Subcutaneous adipose tissue (tissue), 4 donors: ENCODE measurements around the gene R3HDM2. TPM values are rescaled to one million over a fixed set of nuclear protein-coding genes. Genes with fewer than 3 reads are reported as not detected.

Experiments
- CTCF ChIP-seq: fragments of 450-650 bp; IDR thresholded peaks from one replicate; pipeline ENCODE4 v1.5.1; 2016; ENCODE audit warnings: low read depth, mild to moderate bottlenecking, control low read depth, antibody characterized with exemption, moderate library complexity
- total RNA-seq, 4 donors: library from RNA; depleted of rRNA; stranded (reverse); fragments of >200 nt; gene quantifications; one replicate each; pipeline ENCODE4 v1.1.0, GENCODE V29; 2016

Gene R3HDM2
- total RNA-seq, 4 donors from 2014 or later: 48.2 to 51.2 (median 48.7) TPM

DNA sequence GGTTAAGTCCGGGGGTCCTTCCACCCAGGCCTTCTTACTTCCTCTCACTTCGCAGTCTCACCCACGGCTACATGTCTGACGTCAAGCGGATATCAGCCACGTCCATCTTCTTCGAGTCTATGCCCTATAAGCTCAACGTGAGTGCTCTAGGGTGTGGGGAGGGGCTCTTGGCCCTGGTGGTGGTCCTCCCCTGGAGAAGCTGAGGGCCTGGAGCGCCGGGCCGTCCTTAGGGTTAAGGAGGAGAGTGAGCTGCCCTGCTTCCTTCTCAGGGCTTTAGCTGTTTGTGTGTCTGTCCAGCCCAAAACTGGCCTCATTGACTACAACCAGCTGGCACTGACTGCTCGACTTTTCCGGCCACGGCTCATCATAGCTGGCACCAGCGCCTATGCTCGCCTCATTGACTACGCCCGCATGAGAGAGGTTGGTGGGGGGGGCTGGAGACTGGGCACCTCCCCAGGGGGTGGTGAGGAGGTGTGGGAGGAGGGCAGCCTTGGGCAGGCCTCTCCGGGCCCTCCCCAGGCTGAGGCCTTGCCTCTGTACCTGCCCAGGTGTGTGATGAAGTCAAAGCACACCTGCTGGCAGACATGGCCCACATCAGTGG is 198.6 kb downstream of the R3HDM2 start:
- TF ChIP-seq CTCF: no peak

- no peak for TF ChIP-seq CTCF
Observed at GRCh38 chr12:57231276-57232021, 199.4 kb downstream of the R3HDM2 start.

DNA sequence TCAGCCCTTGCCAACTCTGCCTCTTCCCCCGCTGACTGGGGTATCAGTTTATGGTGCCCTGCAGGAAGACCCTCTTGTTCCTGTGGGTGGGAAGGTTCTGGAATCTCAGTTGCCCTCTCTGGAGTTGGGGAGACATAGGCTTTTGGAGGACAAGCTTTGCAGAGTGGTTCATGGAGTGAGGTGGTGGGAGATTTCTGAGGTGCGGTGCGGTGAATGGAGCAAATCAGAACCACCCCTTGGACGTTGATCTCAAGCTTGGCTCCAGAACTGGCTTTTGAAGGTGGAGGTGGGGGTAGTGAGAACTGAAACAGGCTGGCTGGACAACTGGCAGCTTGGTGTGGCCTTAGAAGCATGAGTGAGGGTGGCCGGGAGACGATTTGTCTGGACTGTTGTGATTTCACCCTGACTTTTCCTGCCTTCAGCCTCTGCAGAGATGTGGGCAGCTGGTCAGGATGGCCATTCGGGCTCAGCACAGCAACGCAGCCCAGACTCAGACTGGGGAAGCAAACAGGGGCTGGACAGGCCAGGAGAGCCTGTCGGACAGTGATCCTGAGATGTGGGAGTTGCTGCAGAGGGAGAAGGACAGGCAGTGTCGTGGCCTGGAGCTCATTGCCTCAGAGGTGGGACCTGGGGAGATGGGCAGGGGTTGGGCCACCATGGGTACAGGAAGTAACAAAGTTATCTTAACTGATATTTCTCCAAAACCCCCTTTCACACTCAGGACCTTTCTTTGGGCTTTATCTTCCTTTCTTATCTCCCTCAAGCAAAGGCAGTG is 200.3 kb downstream of the R3HDM2 start:
- TF ChIP-seq CTCF: no peak

GRCh38 chr12:57229634-57230380 is 201.0 kb downstream of the R3HDM2 start, which contains the start of gene SHMT2:
TSS of gene SHMT2 (plus strand) at chr12:57229711. CDS start at chr12:57229779, 68 bp downstream.
- TF ChIP-seq CTCF: no peak

GRCh38 chr12:57229046-57229633 is 201.7 kb downstream of the R3HDM2 start:
- TF ChIP-seq CTCF: no peak

- no peak for TF ChIP-seq CTCF
Observed at GRCh38 chr12:57227315-57228115, 203.3 kb downstream of the R3HDM2 start.
